NOMO-1 treated with dmso at 0.1 percent for 144 hours (cell line): ENCODE results near the gene ACLY.
"Not testable (repeated sequence)": the region's sequence is repeated elsewhere in the genome, so short reads cannot be mapped to it uniquely, and the experiment has no call there.

Experiments used
- DNase-seq: peaks from one replicate; lab custom pipeline; 2025; ENCODE audit not compliant: unreplicated experiment; lab: John Stamatoyannopoulos, UW

Gene ACLY

GRCh38 chr17:41939693-41940090 lies 20.9 kb upstream of the ACLY start:
- DNase-seq: no peak

GRCh38 chr17:41939044-41939692 lies 20.4 kb upstream of the ACLY start:
- no peak for DNase-seq

GRCh38 chr17:41937970-41938954 lies 19.5 kb upstream of the ACLY start:
- DNase-seq: no peak

GRCh38 chr17:41935641-41936040 lies 16.9 kb upstream of the ACLY start:
- DNase-seq: no peak

- DNase-seq: peak; percentile 78
These were observed 14.2 kb upstream of the ACLY start for GRCh38 chr17:41932816-41933389.

GRCh38 chr17:41931715-41932114 lies 13.0 kb upstream of the ACLY start:
- not testable (repeated sequence) for DNase-seq

GRCh38 chr17:41930833-41931156 lies 12.0 kb upstream of the ACLY start:
- not testable (repeated sequence) for DNase-seq

GRCh38 chr17:41930009-41930832 lies 11.5 kb upstream of the ACLY start, which contains the start of gene ODAD4:
Gene ODAD4 (plus strand): TSS chr17:41930617. CDS start chr17:41930724, 107 bp downstream.
- peak; percentile 97 for DNase-seq

GRCh38 chr17:41928693-41929251 lies 10.0 kb upstream of the ACLY start:
- DNase-seq: no peak

- DNase-seq: no peak
These were observed 7.3 kb upstream of the ACLY start for GRCh38 chr17:41925991-41926590.

GRCh38 chr17:41920580-41920955 lies 1.8 kb upstream of the ACLY start:
- DNase-seq: no peak

- no peak for DNase-seq
These were observed 1.3 kb upstream of the ACLY start for GRCh38 chr17:41919840-41920579.

- DNase-seq: no peak
These were observed 540 bp upstream of the ACLY start for GRCh38 chr17:41919165-41919817.

- no peak for DNase-seq
These were observed 955 bp downstream of the ACLY start for GRCh38 chr17:41917679-41918313.

GRCh38 chr17:41917192-41917591 lies 1.6 kb downstream of the ACLY start:
- DNase-seq: no peak

GRCh38 chr17:41915566-41915965 lies 3.2 kb downstream of the ACLY start:
- DNase-seq: no peak

GRCh38 chr17:41915020-41915419 lies 3.7 kb downstream of the ACLY start:
- no peak for DNase-seq

- DNase-seq: no peak
These were observed 4.4 kb downstream of the ACLY start for GRCh38 chr17:41914358-41914766.

GRCh38 chr17:41913798-41914197 lies 5.0 kb downstream of the ACLY start:
- no peak for DNase-seq
